A549 (cell line): Measurements from ENCODE around the gene KLB.

Source experiments
- BCL3 ChIP-seq: fragments of >200 bp; sonication (Bioruptor Twin); formaldehyde crosslinking; IDR thresholded peaks from 3 replicates; pipeline ENCODE4 v1.6.1; 2016
- CTCF ChIP-seq: fragments of >200 bp; sonication (Bioruptor Twin); formaldehyde crosslinking; IDR thresholded peaks from 3 replicates; pipeline ENCODE4 v1.5.1; 2016
- EHMT2 ChIP-seq: fragments of 200-600 bp; sonication (generic); IDR thresholded peaks from 2 replicates; pipeline ENCODE4 v1.6.1; 2016; ENCODE audit warnings: antibody characterized with exemption, low read depth, mild to moderate bottlenecking, moderate library complexity
- EP300 ChIP-seq, 2 experiments: fragments of >200 bp; sonication (Bioruptor Twin); formaldehyde crosslinking; IDR thresholded peaks; 2 replicates in 1 of 2; 3 replicates in 1 of 2; pipeline ENCODE4 v1.6.1; 2016 to 2017
- HOXB13 ChIP-seq: fragments of 250-450 bp; sonication (Bioruptor Pico); IDR thresholded peaks from 2 replicates; pipeline ENCODE4 v1.5.0; 2020; ENCODE audit warnings: low read depth, mild to moderate bottlenecking, moderate library complexity
- JUNB ChIP-seq: fragments of >200 bp; sonication (Bioruptor Twin); formaldehyde crosslinking; IDR thresholded peaks from 2 replicates; pipeline ENCODE4 v1.6.1; 2016
- MAX ChIP-seq: IDR thresholded peaks from 2 replicates; pipeline ENCODE4 v1.6.1; 2012
- NPAS2 ChIP-seq: fragments of 250-450 bp; sonication (Bioruptor Pico); IDR thresholded peaks from 2 replicates; pipeline ENCODE4 v1.8.0; 2022; ENCODE audit warnings: mild to moderate bottlenecking, moderate library complexity, borderline replicate concordance
- POLR2A ChIP-seq: IDR thresholded peaks from 2 replicates; pipeline ENCODE4 v1.6.1; 2012; ENCODE audit warnings: mild to moderate bottlenecking, low read length
- RAD21 ChIP-seq, 2 experiments: fragments of >200 bp in 1 of 2; sonication (Bioruptor Twin) in 1 of 2; formaldehyde crosslinking in 1 of 2; IDR thresholded peaks in 1 of 2; conservative IDR thresholded peaks in 1 of 2; 2 replicates in 1 of 2; 3 replicates in 1 of 2; pipeline ENCODE4 v1.6.1; 2012 to 2018; ENCODE audit warnings: inconsistent platforms in 1 of 2
- ZNF302 ChIP-seq: fragments of 250-450 bp; sonication (Bioruptor Pico); IDR thresholded peaks from 2 replicates; pipeline ENCODE4 v1.9.0; 2021; ENCODE audit warnings: inconsistent platforms, mild to moderate bottlenecking, moderate library complexity

- TF ChIP-seq EHMT2 (no peak), ZNF302 (CRISPR knock-in tag) (no peak), POLR2A (no peak), MAX (no peak), JUNB (no peak), NPAS2 (CRISPR knock-in tag) (no peak), BCL3 (no peak), EP300 (IDR thresholded peaks at IDR 0.05) (no peak), RAD21 (conservative IDR thresholded peaks at IDR 0.05 in 1 of 2, IDR thresholded peaks at IDR 0.05 in 1 of 2) (no peak), CTCF (no peak), HOXB13 (CRISPR knock-in tag) (no peak)
Measured at GRCh38 chr4:39362827-39363226, 43.9 kb upstream of the KLB start.
